GM23338 (cell line): ENCODE data around the gene RILPL1. TPM values are rescaled to one million over a fixed set of nuclear protein-coding genes. Genes with fewer than 3 reads are reported as not detected.

ENCODE experiments used
- ATAC-seq: fragments of 200-7000 bp; cut with Tn5 transposase; 3 replicates; pipeline ENCODE4 v1.9.1; 2020
- DNase-seq: peaks from one replicate; pipeline ENCODE4 v3.0.0-alpha.2; 2015; ENCODE audit warnings: low spot score
- H2AFZ ChIP-seq: fragments of 200-600 bp; sonication (generic); 2 replicates; pipeline ENCODE4 v1.8.0; 2016; ENCODE audit warnings: antibody characterized with exemption, mild to moderate bottlenecking, moderate library complexity
- H3F3A ChIP-seq: fragments of 200-600 bp; sonication (generic); replicated peaks from 2 replicates; pipeline ENCODE4 v1.8.0; 2017; ENCODE audit warnings: antibody characterized with exemption, mixed run types, low read depth
- H3K27ac ChIP-seq: fragments of 200-600 bp; sonication (generic); 2 replicates; pipeline ENCODE4 v1.6.1; 2016; ENCODE audit warnings: low read depth
- H3K27me3 ChIP-seq: fragments of 200-600 bp; sonication (generic); 2 replicates; pipeline ENCODE4 v1.8.0; 2016; ENCODE audit warnings: mild to moderate bottlenecking, mixed run types, moderate library complexity; ENCODE audit not compliant: insufficient read depth
- H3K36me3 ChIP-seq: fragments of 200-600 bp; sonication (generic); 2 replicates; pipeline ENCODE4 v1.8.0; 2016; ENCODE audit warnings: mild to moderate bottlenecking; ENCODE audit not compliant: insufficient read depth
- H3K4me1 ChIP-seq: fragments of 200-600 bp; sonication (generic); 2 replicates; pipeline ENCODE4 v1.8.0; 2016; ENCODE audit warnings: mild to moderate bottlenecking, moderate library complexity; ENCODE audit not compliant: insufficient read depth
- H3K4me2 ChIP-seq: fragments of 200-600 bp; sonication (generic); 2 replicates; pipeline ENCODE4 v1.7.1; 2017; ENCODE audit warnings: mixed run types
- H3K4me3 ChIP-seq: fragments of 200-600 bp; sonication (generic); 2 replicates; pipeline ENCODE4 v1.6.1; 2016; ENCODE audit warnings: mixed run types
- H3K79me2 ChIP-seq: fragments of 200-600 bp; sonication (generic); replicated peaks from 2 replicates; pipeline ENCODE4 v1.8.0; 2017; ENCODE audit warnings: mild to moderate bottlenecking; ENCODE audit not compliant: insufficient read depth
- H3K9me2 ChIP-seq: fragments of 200-600 bp; sonication (generic); 2 replicates; pipeline ENCODE4 v1.8.0; 2017; ENCODE audit not compliant: insufficient read depth
- H4K20me1 ChIP-seq: fragments of 200-600 bp; sonication (generic); replicated peaks from 2 replicates; pipeline ENCODE4 v1.8.0; 2017; ENCODE audit warnings: mild to moderate bottlenecking; ENCODE audit not compliant: insufficient read depth
- H3K27ac Mint-ChIP-seq: 2 replicates; pipeline ENCODE4 v1.8.0; 2020; ENCODE audit warnings: inconsistent platforms, mild to moderate bottlenecking, moderate library complexity, mixed read lengths
- H3K27me3 Mint-ChIP-seq: 3 replicates; pipeline ENCODE4 v1.8.0; 2022; ENCODE audit warnings: low read depth, mild to moderate bottlenecking, moderate library complexity, mixed read lengths, inconsistent platforms; ENCODE audit not compliant: insufficient read depth, poor library complexity
- H3K36me3 Mint-ChIP-seq: 3 replicates; pipeline ENCODE4 v1.8.0; 2021; ENCODE audit warnings: low read depth, mild to moderate bottlenecking, inconsistent platforms, moderate library complexity, mixed read lengths
- H3K4me1 Mint-ChIP-seq: 3 replicates; pipeline ENCODE4 v1.8.0; 2020; ENCODE audit warnings: mild to moderate bottlenecking, inconsistent platforms, mixed read lengths
- H3K4me3 Mint-ChIP-seq: 3 replicates; pipeline ENCODE4 v1.8.0; 2021; ENCODE audit warnings: moderate library complexity, mild to moderate bottlenecking, inconsistent platforms, mixed read lengths
- H3K9me3 Mint-ChIP-seq: 3 replicates; pipeline ENCODE4 v1.8.0; 2020; ENCODE audit warnings: moderate library complexity, mild to moderate bottlenecking, inconsistent platforms, mixed read lengths
- ETS1 ChIP-seq: IDR thresholded peaks from 2 replicates; pipeline ENCODE4 v1.6.1; 2016; ENCODE audit warnings: antibody characterized with exemption
- POLR2AphosphoS5 ChIP-seq: IDR thresholded peaks from 2 replicates; pipeline ENCODE4 v1.6.1; 2016; ENCODE audit warnings: antibody characterized with exemption, low read depth
- STAT1 ChIP-seq: IDR thresholded peaks from one replicate; pipeline ENCODE4 v1.6.1; 2016; ENCODE audit warnings: antibody characterized with exemption; ENCODE audit not compliant: unreplicated experiment
- ZNF114 ChIP-seq: fragments of 250-450 bp; sonication (Bioruptor Pico); IDR thresholded peaks from 2 replicates; pipeline ENCODE4 v1.5.0; 2020; ENCODE audit warnings: mild to moderate bottlenecking, moderate library complexity
- ZNF462 ChIP-seq: fragments of 250-450 bp; sonication (Bioruptor Pico); IDR thresholded peaks from 2 replicates; pipeline ENCODE4 v1.5.0; 2020; ENCODE audit warnings: mild to moderate bottlenecking, moderate library complexity
- long read RNA-seq: library from polyadenylated mRNA; unstranded; transcript quantifications from one replicate; pipeline ENCODE4 v2.0.0, GENCODE V29; 2020; ENCODE audit not compliant: unreplicated experiment
- polyA plus RNA-seq: library from polyadenylated mRNA; unstranded; fragments of >200 nt; fragmentation: Nextera tagmentation; extraction: Ambion mirVana; gene quantifications from 2 replicates; pipeline ENCODE4 v1.2.1, GENCODE V29; 2016
- total RNA-seq: library from RNA; depleted of rRNA; stranded (reverse); fragments of >200 nt; shearing (Covaris generic); gene quantifications from 2 replicates; pipeline ENCODE4 v1.2.3, GENCODE V29; 2014; rRNA removed
- TF ChIP-seq, protein P1 (sequence below), 2 experiments: fragments of 200-600 bp in 1 of 2; sonication (generic) in 1 of 2; conservative IDR thresholded peaks; 2 replicates each; pipeline versions ENCODE4 v1.5.1 to v1.6.1; 2016 to 2017; ENCODE audit warnings: antibody characterized with exemption in 2 of 2, low read depth in 2 of 2, mild to moderate bottlenecking in 2 of 2, moderate library complexity in 1 of 2

RILPL1 gene
- 5.8 and 7.9 TPM in 2 replicates for total RNA-seq
- 3.9 and 4.4 TPM in 2 replicates for polyA plus RNA-seq
- long read RNA-seq, partial matches to known transcripts: 0 of 1 reads
- long read RNA-seq, other reads (novel, unspliced or antisense): 0 of 1 reads

GRCh38 chr12:123533672-123534643, at the start of gene RILPL1:
RILPL1 (minus strand) TSS chr12:123533719; CDS start chr12:123533482, 237 bp downstream.
- H3K27me3 Mint-ChIP-seq: peaks cover 16% of the 10 kb centered on the region
- H3K27ac Mint-ChIP-seq: no peak within 1 kb of the TSS
- Histone ChIP-seq H3K27me3 (peaks cover 21% of the 10 kb centered on the region), H3K4me1 (no peaks in the 10 kb centered on the region), H3K9me2 (no peaks in the 10 kb centered on the region), H3F3A (peaks cover 8% of the 10 kb centered on the region), H3K27ac (no peak within 1 kb of the TSS), H3K4me3 (peak within 1 kb of the TSS; percentile 76), H4K20me1 (no peaks in the 10 kb centered on the region), H3K36me3 (no peaks in the 10 kb centered on the region), H2AFZ (peak within 1 kb of the TSS; percentile 93), H3K4me2 (peak within 1 kb of the TSS; percentile 82), H3K79me2 (0 out of 2 replicates have a peak, but pooled peaks cover 5% of the 10 kb centered on the region)
- TF ChIP-seq ZNF462 (no peak), POLR2AphosphoS5 (peak; percentile 48), ETS1 (no peak), STAT1 (no peak), ZNF114 (CRISPR knock-in tag) (no peak)
- TF ChIP-seq, protein P1, sequence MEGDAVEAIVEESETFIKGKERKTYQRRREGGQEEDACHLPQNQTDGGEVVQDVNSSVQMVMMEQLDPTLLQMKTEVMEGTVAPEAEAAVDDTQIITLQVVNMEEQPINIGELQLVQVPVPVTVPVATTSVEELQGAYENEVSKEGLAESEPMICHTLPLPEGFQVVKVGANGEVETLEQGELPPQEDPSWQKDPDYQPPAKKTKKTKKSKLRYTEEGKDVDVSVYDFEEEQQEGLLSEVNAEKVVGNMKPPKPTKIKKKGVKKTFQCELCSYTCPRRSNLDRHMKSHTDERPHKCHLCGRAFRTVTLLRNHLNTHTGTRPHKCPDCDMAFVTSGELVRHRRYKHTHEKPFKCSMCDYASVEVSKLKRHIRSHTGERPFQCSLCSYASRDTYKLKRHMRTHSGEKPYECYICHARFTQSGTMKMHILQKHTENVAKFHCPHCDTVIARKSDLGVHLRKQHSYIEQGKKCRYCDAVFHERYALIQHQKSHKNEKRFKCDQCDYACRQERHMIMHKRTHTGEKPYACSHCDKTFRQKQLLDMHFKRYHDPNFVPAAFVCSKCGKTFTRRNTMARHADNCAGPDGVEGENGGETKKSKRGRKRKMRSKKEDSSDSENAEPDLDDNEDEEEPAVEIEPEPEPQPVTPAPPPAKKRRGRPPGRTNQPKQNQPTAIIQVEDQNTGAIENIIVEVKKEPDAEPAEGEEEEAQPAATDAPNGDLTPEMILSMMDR (conservative IDR thresholded peaks at IDR 0.05; ENCODE audit: low read depth in 2 of 2): peak in 1 of 2 experiments; percentile 37; a peak in 1 of 4 replicates
- DNase-seq: peak; percentile 71
- H3K4me1 Mint-ChIP-seq: no peaks in the 10 kb centered on the region
- peak within 1 kb of the TSS; percentile 82 for H3K4me3 Mint-ChIP-seq
- peaks cover 3% of the 10 kb centered on the region; the same call in 2 of the 3 replicates for H3K36me3 Mint-ChIP-seq
- no peaks in the 10 kb centered on the region for H3K9me3 Mint-ChIP-seq
- ATAC-seq: peak; percentile 73
